ENCODE data around the gene BOLA3.

DNA sequence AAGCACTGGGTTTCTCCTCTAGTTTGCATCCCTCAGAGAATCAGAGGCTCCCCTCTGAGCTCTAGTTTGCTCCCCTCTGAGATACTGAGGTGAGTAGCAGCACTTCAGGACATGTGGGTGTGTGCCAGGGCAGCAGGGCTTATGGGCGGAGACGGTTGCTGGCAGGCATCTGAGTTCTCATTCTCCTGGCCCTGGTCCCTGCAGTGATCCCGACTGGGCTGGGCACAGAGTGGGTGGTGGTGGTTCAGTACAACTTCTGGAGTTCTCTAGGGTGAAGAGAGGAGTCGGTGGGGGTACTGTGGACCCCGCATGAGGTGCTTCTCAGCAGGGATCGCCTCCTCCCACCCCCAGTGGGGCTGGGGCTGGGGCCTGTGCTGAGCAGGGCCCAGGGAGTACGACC lies 47.9 kb downstream of the BOLA3 start:
- TF ChIP-seq POLR2AphosphoS5 (IDR thresholded peaks at IDR 0.05; ENCODE audit: insufficient read depth in 1 of 2, low read depth in 1 of 2) (no peak), POLR2A (IDR thresholded peaks at IDR 0.05) (no peak)
- TF ChIP-seq, protein P1, sequence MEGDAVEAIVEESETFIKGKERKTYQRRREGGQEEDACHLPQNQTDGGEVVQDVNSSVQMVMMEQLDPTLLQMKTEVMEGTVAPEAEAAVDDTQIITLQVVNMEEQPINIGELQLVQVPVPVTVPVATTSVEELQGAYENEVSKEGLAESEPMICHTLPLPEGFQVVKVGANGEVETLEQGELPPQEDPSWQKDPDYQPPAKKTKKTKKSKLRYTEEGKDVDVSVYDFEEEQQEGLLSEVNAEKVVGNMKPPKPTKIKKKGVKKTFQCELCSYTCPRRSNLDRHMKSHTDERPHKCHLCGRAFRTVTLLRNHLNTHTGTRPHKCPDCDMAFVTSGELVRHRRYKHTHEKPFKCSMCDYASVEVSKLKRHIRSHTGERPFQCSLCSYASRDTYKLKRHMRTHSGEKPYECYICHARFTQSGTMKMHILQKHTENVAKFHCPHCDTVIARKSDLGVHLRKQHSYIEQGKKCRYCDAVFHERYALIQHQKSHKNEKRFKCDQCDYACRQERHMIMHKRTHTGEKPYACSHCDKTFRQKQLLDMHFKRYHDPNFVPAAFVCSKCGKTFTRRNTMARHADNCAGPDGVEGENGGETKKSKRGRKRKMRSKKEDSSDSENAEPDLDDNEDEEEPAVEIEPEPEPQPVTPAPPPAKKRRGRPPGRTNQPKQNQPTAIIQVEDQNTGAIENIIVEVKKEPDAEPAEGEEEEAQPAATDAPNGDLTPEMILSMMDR (IDR thresholded peaks at IDR 0.05), result no peak
